ENCODE measurements around the gene GPR35. TPM values are rescaled to one million over a fixed set of nuclear protein-coding genes. Genes with fewer than 3 reads are reported as not detected.

GPR35 gene
- total RNA-seq, 1 donor from 2014 or later, result 1.5 TPM

DNA sequence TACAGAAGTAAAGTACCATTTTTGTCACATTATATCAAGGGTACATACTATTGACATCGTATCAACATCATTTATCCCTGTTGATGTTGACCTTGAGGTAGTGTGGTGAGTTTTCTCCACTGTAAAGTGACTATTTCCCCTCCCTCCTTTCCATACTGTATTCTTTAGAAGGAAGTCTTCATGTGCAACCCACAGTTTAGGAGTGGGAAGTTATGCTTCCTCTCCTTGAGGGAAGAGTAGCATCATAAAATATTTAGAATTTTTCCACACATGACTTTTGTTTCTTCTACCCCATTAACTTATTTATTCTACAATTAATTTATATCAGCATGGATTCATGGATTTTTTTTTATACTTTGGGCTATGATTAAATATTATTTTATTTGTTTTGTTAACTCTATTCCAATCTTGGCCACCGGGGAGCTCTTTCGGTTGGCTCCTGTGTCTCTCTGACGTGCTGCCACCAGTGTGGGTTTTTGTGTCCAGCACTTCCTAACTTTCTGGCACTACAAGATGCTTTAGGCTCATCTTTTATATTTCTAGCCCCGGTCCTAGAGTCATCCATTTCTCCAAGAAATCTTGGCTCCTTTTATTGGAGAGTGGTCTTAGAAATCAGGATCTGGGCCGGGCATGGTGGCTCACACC is 38.4 kb downstream of the GPR35 start:
- peaks cover 4% of the 10 kb centered on the region for H3K9me3 Mint-ChIP-seq (ENCODE audit: unreplicated experiment)
- H3K4me3 Mint-ChIP-seq (ENCODE audit: unreplicated experiment), result no peak overlapping the region
- no peaks in the 10 kb centered on the region for H3K36me3 Mint-ChIP-seq (ENCODE audit: unreplicated experiment)
- DNase-seq, result no peak
- peaks cover 2% of the 10 kb centered on the region for H3K27me3 Mint-ChIP-seq (ENCODE audit: unreplicated experiment)
- TF ChIP-seq, protein P1, sequence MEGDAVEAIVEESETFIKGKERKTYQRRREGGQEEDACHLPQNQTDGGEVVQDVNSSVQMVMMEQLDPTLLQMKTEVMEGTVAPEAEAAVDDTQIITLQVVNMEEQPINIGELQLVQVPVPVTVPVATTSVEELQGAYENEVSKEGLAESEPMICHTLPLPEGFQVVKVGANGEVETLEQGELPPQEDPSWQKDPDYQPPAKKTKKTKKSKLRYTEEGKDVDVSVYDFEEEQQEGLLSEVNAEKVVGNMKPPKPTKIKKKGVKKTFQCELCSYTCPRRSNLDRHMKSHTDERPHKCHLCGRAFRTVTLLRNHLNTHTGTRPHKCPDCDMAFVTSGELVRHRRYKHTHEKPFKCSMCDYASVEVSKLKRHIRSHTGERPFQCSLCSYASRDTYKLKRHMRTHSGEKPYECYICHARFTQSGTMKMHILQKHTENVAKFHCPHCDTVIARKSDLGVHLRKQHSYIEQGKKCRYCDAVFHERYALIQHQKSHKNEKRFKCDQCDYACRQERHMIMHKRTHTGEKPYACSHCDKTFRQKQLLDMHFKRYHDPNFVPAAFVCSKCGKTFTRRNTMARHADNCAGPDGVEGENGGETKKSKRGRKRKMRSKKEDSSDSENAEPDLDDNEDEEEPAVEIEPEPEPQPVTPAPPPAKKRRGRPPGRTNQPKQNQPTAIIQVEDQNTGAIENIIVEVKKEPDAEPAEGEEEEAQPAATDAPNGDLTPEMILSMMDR (IDR thresholded peaks at IDR 0.05; ENCODE audit: partially characterized antibody, unreplicated experiment), result peak; percentile 28
- no peak overlapping the region for H3K27ac Mint-ChIP-seq (ENCODE audit: unreplicated experiment)
- H3K4me1 Mint-ChIP-seq (ENCODE audit: low read depth, unreplicated experiment), result no peaks in the 10 kb centered on the region

DNA sequence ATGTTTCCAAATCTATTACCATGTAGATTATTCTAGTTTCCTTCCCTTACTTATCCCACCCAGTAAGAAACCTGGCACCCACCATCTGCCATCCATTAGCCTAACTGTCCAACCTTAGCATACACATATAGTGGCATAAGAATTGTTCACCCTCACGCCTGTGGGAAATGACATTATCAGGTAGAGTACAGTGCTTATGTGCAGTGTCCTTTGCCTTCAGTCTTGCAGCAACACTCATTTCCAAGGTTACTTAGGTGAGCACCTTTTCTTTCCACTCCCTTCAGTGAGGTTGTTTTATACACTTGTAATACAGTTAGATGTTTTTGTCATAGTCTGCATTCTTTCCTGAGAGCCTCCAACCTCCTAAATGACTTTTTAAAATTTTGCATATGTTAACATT is 39.3 kb downstream of the GPR35 start:
- Mint-ChIP-seq H3K27me3 (ENCODE audit: unreplicated experiment) (peaks cover 2% of the 10 kb centered on the region), H3K9me3 (ENCODE audit: unreplicated experiment) (peaks cover 4% of the 10 kb centered on the region), H3K4me3 (ENCODE audit: unreplicated experiment) (no peak overlapping the region), H3K27ac (ENCODE audit: unreplicated experiment) (no peak overlapping the region), H3K36me3 (ENCODE audit: unreplicated experiment) (no peaks in the 10 kb centered on the region), H3K4me1 (ENCODE audit: low read depth, unreplicated experiment) (no peaks in the 10 kb centered on the region)
- no peak for DNase-seq
- TF ChIP-seq, protein P1 (IDR thresholded peaks at IDR 0.05; ENCODE audit: partially characterized antibody, unreplicated experiment), result no peak

DNA sequence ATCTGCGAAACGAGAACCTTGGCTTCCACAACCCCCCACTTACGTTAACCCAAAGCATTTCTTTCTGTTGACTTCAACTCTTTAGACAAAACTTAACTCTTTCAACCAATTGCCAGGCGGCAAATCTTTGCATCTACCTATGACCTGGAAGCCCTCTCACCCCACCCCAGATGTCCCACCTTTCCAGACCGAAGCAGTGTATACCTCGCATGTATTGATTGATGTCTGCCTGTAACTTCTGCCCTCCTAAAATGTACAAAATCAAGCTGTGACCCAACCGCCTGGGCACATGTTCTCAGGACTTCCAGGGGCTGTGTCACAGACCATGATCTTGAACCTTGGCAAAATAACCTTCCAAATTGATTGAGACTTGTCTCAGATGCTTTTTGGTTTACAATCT is 45.1 kb downstream of the GPR35 start:
- Mint-ChIP-seq H3K4me1 (ENCODE audit: low read depth, unreplicated experiment) (no peaks in the 10 kb centered on the region), H3K9me3 (ENCODE audit: unreplicated experiment) (peaks cover 2% of the 10 kb centered on the region), H3K27ac (ENCODE audit: unreplicated experiment) (no peak overlapping the region), H3K27me3 (ENCODE audit: unreplicated experiment) (peaks cover 9% of the 10 kb centered on the region), H3K36me3 (ENCODE audit: unreplicated experiment) (no peaks in the 10 kb centered on the region), H3K4me3 (ENCODE audit: unreplicated experiment) (no peak overlapping the region)
- DNase-seq, result no peak
- TF ChIP-seq, protein P1 (IDR thresholded peaks at IDR 0.05; ENCODE audit: partially characterized antibody, unreplicated experiment), result no peak

DNA sequence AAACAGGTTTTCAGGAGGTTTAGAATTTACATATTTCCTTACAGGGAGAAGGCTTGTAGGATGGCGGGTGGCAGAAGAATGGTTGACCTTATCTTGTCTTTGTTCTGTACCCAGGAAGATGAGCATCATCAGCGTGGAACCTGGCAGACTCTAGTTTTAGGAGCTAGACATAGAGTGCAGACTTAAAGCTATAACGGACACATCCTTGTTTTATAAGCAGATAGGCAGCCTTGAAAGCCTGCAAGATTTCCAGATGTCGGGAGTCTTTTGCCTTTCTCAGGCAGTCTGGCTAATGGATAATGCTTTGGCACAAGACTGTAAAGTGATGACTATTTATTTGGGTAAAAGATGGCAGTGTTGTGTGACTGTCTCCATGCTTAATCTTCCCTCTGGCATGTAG is 45.7 kb downstream of the GPR35 start:
- H3K27me3 Mint-ChIP-seq (ENCODE audit: unreplicated experiment), result peaks cover 9% of the 10 kb centered on the region
- H3K36me3 Mint-ChIP-seq (ENCODE audit: unreplicated experiment), result no peaks in the 10 kb centered on the region
- no peak overlapping the region for H3K27ac Mint-ChIP-seq (ENCODE audit: unreplicated experiment)
- H3K9me3 Mint-ChIP-seq (ENCODE audit: unreplicated experiment), result peaks cover 2% of the 10 kb centered on the region
- TF ChIP-seq, protein P1 (IDR thresholded peaks at IDR 0.05; ENCODE audit: partially characterized antibody, unreplicated experiment), result no peak
- H3K4me1 Mint-ChIP-seq (ENCODE audit: low read depth, unreplicated experiment), result no peaks in the 10 kb centered on the region
- H3K4me3 Mint-ChIP-seq (ENCODE audit: unreplicated experiment), result no peak overlapping the region
- no peak for DNase-seq

DNA sequence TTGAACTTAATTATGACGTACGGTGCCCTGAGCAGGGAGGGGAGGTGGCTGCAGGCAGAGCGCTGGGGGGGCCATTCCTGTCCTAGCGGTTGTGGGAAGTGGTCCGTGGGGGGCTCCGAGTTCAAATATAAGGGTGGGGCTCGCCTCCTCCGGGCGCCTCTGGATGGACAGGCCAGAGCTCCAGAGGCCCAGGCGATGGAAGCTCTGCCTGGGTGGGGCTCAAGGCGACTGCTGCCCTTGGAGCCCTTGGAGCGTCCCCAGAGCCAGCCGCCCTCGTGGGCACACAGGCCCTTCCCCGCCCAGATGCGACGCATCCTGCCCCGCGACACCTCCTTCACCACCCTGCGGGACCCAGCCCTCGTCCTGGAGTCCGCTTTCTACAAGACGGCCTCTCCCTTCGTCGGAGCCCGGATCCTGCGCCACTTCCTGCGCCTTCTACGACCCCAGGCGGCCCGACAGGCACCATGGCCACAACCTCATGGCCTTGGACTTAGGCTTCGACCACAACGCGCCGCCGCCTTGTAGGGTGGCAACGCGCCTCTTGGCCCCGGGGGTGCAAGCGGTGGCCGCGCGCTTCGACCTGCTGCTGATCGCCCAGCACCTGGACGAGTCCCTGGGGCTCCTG is 46.9 kb downstream of the GPR35 start:
- TF ChIP-seq, protein P1 (IDR thresholded peaks at IDR 0.05; ENCODE audit: partially characterized antibody, unreplicated experiment), result no peak
- peaks cover 9% of the 10 kb centered on the region for H3K27me3 Mint-ChIP-seq (ENCODE audit: unreplicated experiment)
- no peaks in the 10 kb centered on the region for H3K9me3 Mint-ChIP-seq (ENCODE audit: unreplicated experiment)
- no peak overlapping the region for H3K27ac Mint-ChIP-seq (ENCODE audit: unreplicated experiment)
- DNase-seq, result no peak
- no peak overlapping the region for H3K4me3 Mint-ChIP-seq (ENCODE audit: unreplicated experiment)
- no peaks in the 10 kb centered on the region for H3K36me3 Mint-ChIP-seq (ENCODE audit: unreplicated experiment)
- H3K4me1 Mint-ChIP-seq (ENCODE audit: low read depth, unreplicated experiment), result no peaks in the 10 kb centered on the region
